Memory B cell (primary cell): ENCODE measurements around the gene GULP1.

Experiments used
- ATAC-seq: fragments of 150-1000 bp; cut with Tn5 transposase; 2 replicates; pipeline ENCODE4 v1.10.0; 2021; ENCODE audit warnings: low read depth, mild to moderate bottlenecking, moderate library complexity
- DNase-seq, 2 donors: peaks; one replicate each; pipeline ENCODE4 v3.0.0; 2022; ENCODE audit warnings: low spot score in 2 of 2
- H3K27ac Mint-ChIP-seq: one replicate; pipeline ENCODE4 v1.8.0; 2022; ENCODE audit warnings: mild to moderate bottlenecking, moderate library complexity, mixed read lengths
- H3K27me3 Mint-ChIP-seq: one replicate; pipeline ENCODE4 v1.8.0; 2022; ENCODE audit warnings: mixed read lengths
- H3K36me3 Mint-ChIP-seq: one replicate; pipeline ENCODE4 v1.8.0; 2022; ENCODE audit warnings: mild to moderate bottlenecking, mixed read lengths
- H3K4me1 Mint-ChIP-seq: one replicate; pipeline ENCODE4 v1.8.0; 2022; ENCODE audit warnings: mixed read lengths
- H3K4me3 Mint-ChIP-seq: one replicate; pipeline ENCODE4 v1.8.0; 2022; ENCODE audit warnings: mild to moderate bottlenecking, moderate library complexity, mixed read lengths
- H3K9me3 Mint-ChIP-seq: one replicate; pipeline ENCODE4 v1.8.0; 2022; ENCODE audit warnings: mixed read lengths

The GULP1 gene, protein sequence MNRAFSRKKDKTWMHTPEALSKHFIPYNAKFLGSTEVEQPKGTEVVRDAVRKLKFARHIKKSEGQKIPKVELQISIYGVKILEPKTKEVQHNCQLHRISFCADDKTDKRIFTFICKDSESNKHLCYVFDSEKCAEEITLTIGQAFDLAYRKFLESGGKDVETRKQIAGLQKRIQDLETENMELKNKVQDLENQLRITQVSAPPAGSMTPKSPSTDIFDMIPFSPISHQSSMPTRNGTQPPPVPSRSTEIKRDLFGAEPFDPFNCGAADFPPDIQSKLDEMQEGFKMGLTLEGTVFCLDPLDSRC

DNA sequence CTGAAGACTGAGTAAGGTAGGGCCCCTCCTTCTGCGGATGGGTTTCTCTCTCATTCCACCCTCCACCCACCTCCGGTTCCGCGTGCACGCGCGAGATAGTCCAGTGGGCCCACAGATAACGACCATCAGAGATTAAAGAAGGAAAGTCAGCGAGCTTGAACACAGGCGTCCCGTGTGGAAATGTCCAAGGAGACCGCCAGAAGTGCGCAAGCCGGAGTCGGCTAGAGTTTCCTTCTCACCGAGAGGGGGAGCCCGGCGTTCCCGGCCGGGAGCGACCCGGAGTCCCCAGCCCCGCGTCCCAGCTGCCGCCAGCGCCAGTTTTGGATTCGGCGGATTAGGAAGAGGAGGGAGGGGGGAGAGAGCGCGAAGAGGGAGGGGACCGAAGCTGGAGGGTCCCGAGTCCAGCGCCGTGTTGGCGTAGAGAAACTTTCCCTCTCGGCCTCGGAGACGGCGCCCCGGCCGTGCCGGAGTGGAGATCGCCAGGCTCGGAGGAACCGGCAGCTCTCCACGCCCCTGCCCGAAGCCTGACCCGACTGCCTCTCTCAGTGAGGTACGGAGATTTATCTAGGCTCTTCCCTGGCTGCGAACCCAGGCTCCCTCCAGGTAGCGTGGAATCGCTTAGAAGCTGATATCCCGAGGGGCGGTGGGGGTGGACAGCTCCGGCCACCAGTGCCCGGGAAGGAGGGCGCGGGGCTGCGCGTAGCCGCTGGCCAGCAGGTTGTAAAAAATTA is at the start of gene GULP1:
TSS of gene GULP1 (plus strand) at position 258 of the 731 bp plus-strand sequence. CDS start 185,829 bp downstream, outside the sequence.
- no peaks in the 10 kb centered on the region for H3K9me3 Mint-ChIP-seq
- H3K27me3 Mint-ChIP-seq, result no peaks in the 10 kb centered on the region
- no peaks in the 10 kb centered on the region for H3K36me3 Mint-ChIP-seq
- ATAC-seq (no peak), DNase-seq (no peak)
- H3K27ac Mint-ChIP-seq, result no peak within 1 kb of the TSS
- H3K4me1 Mint-ChIP-seq, result no peaks in the 10 kb centered on the region
- no peak within 1 kb of the TSS for H3K4me3 Mint-ChIP-seq

DNA sequence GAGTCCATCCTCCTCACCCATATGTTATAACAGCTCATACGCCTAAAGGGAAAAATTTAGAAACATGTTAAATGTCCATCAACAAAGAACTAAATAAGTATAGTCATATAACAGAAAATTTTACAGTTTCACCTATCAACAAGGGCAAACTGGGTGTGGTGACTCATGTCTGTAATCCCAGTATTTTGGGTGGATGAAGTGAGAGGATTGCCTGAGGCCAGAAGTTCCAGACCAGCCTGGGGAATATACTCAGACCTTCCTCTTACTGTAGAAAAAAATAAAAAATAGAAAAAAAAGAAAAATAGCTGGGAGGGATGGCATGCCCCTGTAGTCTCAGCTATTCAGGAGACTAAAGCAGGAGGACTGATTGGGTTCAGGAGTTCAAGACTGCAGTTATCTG is 48.3 kb upstream of the GULP1 start:
- DNase-seq, result no peak
- Mint-ChIP-seq H3K27me3 (no peaks in the 10 kb centered on the region), H3K36me3 (no peaks in the 10 kb centered on the region), H3K4me1 (no peaks in the 10 kb centered on the region), H3K27ac (no peak overlapping the region), H3K9me3 (no peaks in the 10 kb centered on the region), H3K4me3 (no peak overlapping the region)
- no peak for ATAC-seq

DNA sequence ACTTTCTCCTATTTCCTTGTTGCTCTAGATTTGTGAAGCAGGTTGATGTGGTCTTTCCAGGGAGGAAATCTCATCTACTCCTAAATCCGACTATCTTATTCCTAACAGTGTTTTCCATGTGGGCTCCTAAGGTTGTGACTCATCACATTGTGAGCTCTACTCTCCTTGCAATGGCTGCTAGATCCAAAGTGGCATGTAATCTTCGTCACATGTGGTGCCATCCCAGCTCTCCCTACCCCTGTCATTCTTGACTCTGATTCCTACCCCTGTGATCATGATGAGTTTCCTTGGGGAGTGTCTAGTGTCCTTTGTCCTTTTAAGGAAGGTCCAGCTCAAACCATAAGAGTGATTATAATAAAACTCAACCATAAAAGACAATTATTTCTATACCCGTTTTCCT is 47.3 kb upstream of the GULP1 start:
- no peaks in the 10 kb centered on the region for H3K36me3 Mint-ChIP-seq
- no peak for ATAC-seq
- no peak overlapping the region for H3K4me3 Mint-ChIP-seq
- H3K9me3 Mint-ChIP-seq, result no peaks in the 10 kb centered on the region
- H3K4me1 Mint-ChIP-seq, result no peaks in the 10 kb centered on the region
- no peak overlapping the region for H3K27ac Mint-ChIP-seq
- no peak for DNase-seq
- no peaks in the 10 kb centered on the region for H3K27me3 Mint-ChIP-seq

DNA sequence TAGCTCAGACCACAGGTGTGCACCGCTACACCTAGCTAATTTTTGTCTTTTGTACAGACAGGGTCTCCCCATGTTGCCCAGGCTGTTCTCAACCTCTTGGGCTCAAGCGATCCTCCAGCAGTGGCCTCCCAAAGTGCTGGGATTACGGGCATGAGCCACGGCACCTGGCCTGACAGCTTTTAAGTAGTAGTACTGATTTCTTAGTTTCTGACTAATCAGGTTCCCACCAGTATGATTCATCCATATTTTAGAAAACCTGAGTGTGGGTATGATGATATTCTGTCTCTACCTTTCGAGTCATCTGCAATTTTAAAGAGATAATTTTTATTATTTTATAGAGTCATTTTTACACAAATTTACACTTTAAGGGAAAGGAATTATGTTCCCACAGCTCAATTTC is 46.4 kb upstream of the GULP1 start:
- Mint-ChIP-seq H3K4me3 (no peak overlapping the region), H3K36me3 (no peaks in the 10 kb centered on the region), H3K9me3 (no peaks in the 10 kb centered on the region), H3K27me3 (no peaks in the 10 kb centered on the region), H3K27ac (no peak overlapping the region), H3K4me1 (no peaks in the 10 kb centered on the region)
- no peak for ATAC-seq
- no peak for DNase-seq

GRCh38 chr2:188248513-188248912 is 43.2 kb upstream of the GULP1 start:
- H3K9me3 Mint-ChIP-seq, result peaks cover 4% of the 10 kb centered on the region
- no peaks in the 10 kb centered on the region for H3K4me1 Mint-ChIP-seq
- no peak overlapping the region for H3K4me3 Mint-ChIP-seq
- no peak overlapping the region for H3K27ac Mint-ChIP-seq
- H3K36me3 Mint-ChIP-seq, result no peaks in the 10 kb centered on the region
- no peak for DNase-seq
- no peak for ATAC-seq
- no peaks in the 10 kb centered on the region for H3K27me3 Mint-ChIP-seq

GRCh38 chr2:188251034-188251433 is 40.6 kb upstream of the GULP1 start:
- ATAC-seq, result no peak
- H3K4me3 Mint-ChIP-seq, result no peak overlapping the region
- peaks cover 4% of the 10 kb centered on the region for H3K9me3 Mint-ChIP-seq
- H3K36me3 Mint-ChIP-seq, result no peaks in the 10 kb centered on the region
- no peaks in the 10 kb centered on the region for H3K27me3 Mint-ChIP-seq
- DNase-seq, result no peak
- H3K27ac Mint-ChIP-seq, result no peak overlapping the region
- H3K4me1 Mint-ChIP-seq, result no peaks in the 10 kb centered on the region

- Mint-ChIP-seq H3K27me3 (no peaks in the 10 kb centered on the region), H3K4me3 (no peak overlapping the region), H3K27ac (no peak overlapping the region), H3K4me1 (no peaks in the 10 kb centered on the region), H3K9me3 (peaks cover 7% of the 10 kb centered on the region), H3K36me3 (no peaks in the 10 kb centered on the region)
- DNase-seq (no peak), ATAC-seq (no peak)
These were observed 35.3 kb upstream of the GULP1 start for GRCh38 chr2:188256420-188256819.

DNA sequence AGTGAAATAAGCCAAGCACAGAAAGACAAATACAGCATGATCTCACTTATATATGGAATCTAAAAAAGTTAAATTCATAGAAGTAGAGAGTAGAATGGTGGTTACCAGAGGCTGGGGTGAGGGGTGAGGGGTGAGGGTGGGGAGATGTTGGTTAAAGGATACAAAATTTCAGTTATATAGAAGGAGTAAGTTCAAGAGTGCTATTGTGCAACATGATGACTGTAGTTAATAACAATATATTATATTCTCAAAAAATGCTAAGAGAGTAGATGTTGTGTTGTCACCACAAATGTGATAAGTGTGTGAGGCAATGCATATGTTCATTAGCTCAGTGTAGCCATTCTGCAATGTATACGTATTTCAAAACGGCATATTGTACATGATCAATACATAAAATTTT is 26.4 kb upstream of the GULP1 start:
- ATAC-seq (no peak), DNase-seq (no peak)
- Mint-ChIP-seq H3K36me3 (no peaks in the 10 kb centered on the region), H3K4me3 (no peak overlapping the region), H3K27me3 (no peaks in the 10 kb centered on the region), H3K4me1 (no peaks in the 10 kb centered on the region), H3K27ac (no peak overlapping the region), H3K9me3 (peaks cover 2% of the 10 kb centered on the region)

DNA sequence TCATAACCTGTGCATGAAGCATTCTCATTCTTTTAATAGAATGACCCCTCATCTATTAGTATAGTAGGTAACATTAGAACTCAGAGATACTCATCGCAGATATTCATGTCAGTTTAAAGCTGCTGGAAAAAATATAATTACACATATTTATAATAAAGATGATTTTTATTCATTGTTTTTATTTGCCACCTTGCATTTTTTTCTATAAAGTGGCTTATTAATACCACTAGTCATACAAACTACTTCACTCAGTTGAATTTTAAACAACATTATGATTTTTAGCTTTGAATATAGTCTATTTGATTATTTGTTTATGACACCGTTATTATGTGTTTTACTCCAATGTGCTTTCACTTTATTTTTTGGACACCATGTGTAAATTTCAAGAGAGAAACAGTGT is 23.9 kb upstream of the GULP1 start:
- H3K9me3 Mint-ChIP-seq, result no peaks in the 10 kb centered on the region
- H3K27ac Mint-ChIP-seq, result no peak overlapping the region
- ATAC-seq (no peak), DNase-seq (no peak)
- no peaks in the 10 kb centered on the region for H3K27me3 Mint-ChIP-seq
- no peak overlapping the region for H3K4me3 Mint-ChIP-seq
- no peaks in the 10 kb centered on the region for H3K4me1 Mint-ChIP-seq
- H3K36me3 Mint-ChIP-seq, result no peaks in the 10 kb centered on the region

- no peak overlapping the region for H3K4me3 Mint-ChIP-seq
- no peaks in the 10 kb centered on the region for H3K27me3 Mint-ChIP-seq
- no peak for DNase-seq
- no peaks in the 10 kb centered on the region for H3K36me3 Mint-ChIP-seq
- H3K4me1 Mint-ChIP-seq, result no peaks in the 10 kb centered on the region
- peaks cover 2% of the 10 kb centered on the region for H3K9me3 Mint-ChIP-seq
- no peak for ATAC-seq
- no peak overlapping the region for H3K27ac Mint-ChIP-seq
These were observed 22.7 kb upstream of the GULP1 start for GRCh38 chr2:188269004-188269403.

DNA sequence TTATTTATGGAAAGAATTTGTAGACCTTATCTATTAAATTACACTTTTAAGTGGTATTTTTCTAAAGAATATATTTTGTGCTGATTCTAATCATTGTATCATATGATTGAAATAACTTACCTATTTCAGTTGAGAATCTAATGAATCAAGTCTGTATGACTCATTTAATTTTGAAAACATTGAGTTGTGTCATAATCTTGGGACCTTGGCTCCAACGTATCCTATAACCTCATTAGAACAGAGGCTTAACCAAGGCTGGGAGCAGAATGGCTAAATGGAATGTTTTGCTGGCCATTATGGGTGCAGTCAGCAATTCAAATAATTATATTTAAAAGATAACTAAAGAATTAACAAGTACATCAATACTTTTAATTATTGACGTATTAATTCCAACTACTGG is 19.6 kb upstream of the GULP1 start:
- peaks cover 2% of the 10 kb centered on the region for H3K9me3 Mint-ChIP-seq
- H3K4me1 Mint-ChIP-seq, result no peaks in the 10 kb centered on the region
- no peak for ATAC-seq
- H3K27ac Mint-ChIP-seq, result no peak overlapping the region
- H3K36me3 Mint-ChIP-seq, result no peaks in the 10 kb centered on the region
- H3K4me3 Mint-ChIP-seq, result no peak overlapping the region
- no peaks in the 10 kb centered on the region for H3K27me3 Mint-ChIP-seq
- no peak for DNase-seq

- Mint-ChIP-seq H3K27me3 (no peaks in the 10 kb centered on the region), H3K4me3 (no peak overlapping the region), H3K9me3 (peaks cover 2% of the 10 kb centered on the region)
These were observed 17.4 kb upstream of the GULP1 start for GRCh38 chr2:188274274-188274673.

DNA sequence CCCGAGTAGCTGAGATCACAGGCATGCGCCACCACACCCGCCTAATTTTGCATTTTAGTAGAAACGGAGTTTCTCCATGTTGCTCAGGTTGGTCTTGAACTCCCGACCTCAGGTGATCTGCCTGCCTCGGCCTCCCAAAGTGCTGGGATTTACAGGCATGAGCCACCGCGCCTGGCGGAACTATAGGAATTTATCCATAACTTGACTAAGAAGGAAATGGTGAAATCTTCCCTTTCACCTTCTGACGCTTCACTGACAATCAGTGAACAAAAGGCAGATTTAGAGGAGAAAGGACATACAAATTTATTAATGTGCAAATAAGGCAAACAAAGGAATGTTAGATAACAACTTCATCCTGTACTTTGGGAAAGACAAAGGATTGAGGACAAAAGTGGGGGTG is 15.4 kb upstream of the GULP1 start:
- Mint-ChIP-seq H3K4me3 (no peak overlapping the region), H3K9me3 (peaks cover 4% of the 10 kb centered on the region), H3K27me3 (no peaks in the 10 kb centered on the region), H3K36me3 (no peaks in the 10 kb centered on the region), H3K27ac (no peak overlapping the region), H3K4me1 (no peaks in the 10 kb centered on the region)
- ATAC-seq, result no peak
- DNase-seq, result no peak

More at GRCh38 chr2:188274274-188274673, 17.4 kb upstream of the GULP1 start:
- no peak overlapping the region for H3K27ac Mint-ChIP-seq
- ATAC-seq (no peak), DNase-seq (no peak)
- H3K36me3 Mint-ChIP-seq, result no peaks in the 10 kb centered on the region
- H3K4me1 Mint-ChIP-seq, result no peaks in the 10 kb centered on the region

- Mint-ChIP-seq H3K27me3 (no peaks in the 10 kb centered on the region), H3K4me1 (no peaks in the 10 kb centered on the region)
These were observed 13.9 kb upstream of the GULP1 start for GRCh38 chr2:188277786-188278185.

More at GRCh38 chr2:188277786-188278185, 13.9 kb upstream of the GULP1 start:
- Mint-ChIP-seq H3K27ac (no peak overlapping the region), H3K4me3 (no peak overlapping the region), H3K9me3 (peaks cover 4% of the 10 kb centered on the region), H3K36me3 (no peaks in the 10 kb centered on the region)
- no peak for ATAC-seq
- no peak for DNase-seq
